HEK293T (cell line): ENCODE data around the gene NRP1.

Experiments used
- CTCF ChIA-PET: fragments of 350-600 bp; formaldehyde crosslinking; extraction: SDS; loops from one replicate; lab custom pipeline; 2021; ENCODE audit warnings: antibody characterized with exemption, inconsistent platforms; lab: Yijun Ruan, JAX
- POLR2A ChIA-PET: fragments of 350-600 bp; formaldehyde crosslinking; extraction: SDS; loops from one replicate; lab custom pipeline; 2020; ENCODE audit warnings: antibody characterized with exemption, inconsistent platforms; lab: Yijun Ruan, JAX
- DNase-seq: peaks from one replicate; pipeline ENCODE4 v3.0.0; 2012; ENCODE audit warnings: mixed read lengths; ENCODE audit errors: extremely low spot score
- ARNT ChIP-seq: fragments of 450-650 bp; IDR thresholded peaks from 2 replicates; pipeline ENCODE4 v1.6.1; 2017; ENCODE audit warnings: mild to moderate bottlenecking
- BHLHE40 ChIP-seq: fragments of 450-650 bp; IDR thresholded peaks from 2 replicates; pipeline ENCODE4 v1.6.1; 2016; ENCODE audit warnings: mild to moderate bottlenecking, moderate library complexity, borderline replicate concordance
- CTBP1 ChIP-seq: fragments of 450-650 bp; IDR thresholded peaks from 2 replicates; pipeline ENCODE4 v1.6.1; 2016; ENCODE audit warnings: borderline replicate concordance
- ELF4 ChIP-seq: fragments of 450-650 bp; IDR thresholded peaks from 2 replicates; pipeline ENCODE4 v1.6.1; 2017; ENCODE audit warnings: antibody characterized with exemption
- FOXA1 ChIP-seq: fragments of 450-650 bp; IDR thresholded peaks from 2 replicates; pipeline ENCODE4 v1.6.1; 2016; ENCODE audit warnings: mild to moderate bottlenecking
- FOXK2 ChIP-seq: fragments of 450-650 bp; IDR thresholded peaks from 2 replicates; pipeline ENCODE4 v1.6.1; 2016; ENCODE audit warnings: mild to moderate bottlenecking
- FOXM1 ChIP-seq: fragments of 450-650 bp; IDR thresholded peaks from 2 replicates; pipeline ENCODE4 v1.6.1; 2017; ENCODE audit warnings: mild to moderate bottlenecking, borderline replicate concordance
- HDGF ChIP-seq: fragments of 450-650 bp; IDR thresholded peaks from 2 replicates; pipeline ENCODE4 v1.6.1; 2017; ENCODE audit warnings: antibody characterized with exemption, borderline replicate concordance
- L3MBTL2 ChIP-seq: fragments of 450-650 bp; conservative IDR thresholded peaks from 2 replicates; pipeline ENCODE4 v1.6.1; 2016; ENCODE audit warnings: mild to moderate bottlenecking
- LEF1 ChIP-seq: fragments of 450-650 bp; IDR thresholded peaks from 2 replicates; pipeline ENCODE4 v1.6.1; 2017; ENCODE audit warnings: mild to moderate bottlenecking, borderline replicate concordance
- NFRKB ChIP-seq: fragments of 450-650 bp; IDR thresholded peaks from 2 replicates; pipeline ENCODE4 v1.6.1; 2016; ENCODE audit warnings: mild to moderate bottlenecking, moderate library complexity
- PKNOX1 ChIP-seq: fragments of 450-650 bp; IDR thresholded peaks from 2 replicates; pipeline ENCODE4 v1.6.1; 2016
- SP1 ChIP-seq: fragments of 450-650 bp; IDR thresholded peaks from 2 replicates; pipeline ENCODE4 v1.6.1; 2017
- SUZ12 ChIP-seq: fragments of 450-650 bp; IDR thresholded peaks from 2 replicates; pipeline ENCODE4 v1.6.1; 2016; ENCODE audit warnings: mild to moderate bottlenecking
- TARDBP ChIP-seq: fragments of 450-650 bp; IDR thresholded peaks from 2 replicates; pipeline ENCODE4 v1.6.1; 2016
- ZNF384 ChIP-seq: fragments of 450-650 bp; IDR thresholded peaks from 2 replicates; pipeline ENCODE4 v1.6.1; 2016

Gene NRP1

GRCh38 chr10:33240258-33240657 is 94.2 kb downstream of the NRP1 start:
- no peak for TF ChIP-seq SP1
- DNase-seq, result no peak
- ChIA-PET POLR2A (no interaction called here), CTCF (interaction anchor here (1.2 kb wide), 1 partner anchor 47 kb away, joined by 3 read pairs; no protein-coding TSS in a partner anchor)

- CTCF ChIA-PET, result no interaction called here
- DNase-seq, result no peak
- TF ChIP-seq SUZ12, result no peak
- TF ChIP-seq FOXA1, result no peak
- TF ChIP-seq SP1, result no peak
- no peak for TF ChIP-seq HDGF
- TF ChIP-seq LEF1, result no peak
- TF ChIP-seq NFRKB, result no peak
- TF ChIP-seq ELF4, result no peak
- TF ChIP-seq FOXK2, result no peak
- TF ChIP-seq L3MBTL2, result no peak
- no peak for TF ChIP-seq FOXM1
- no peak for TF ChIP-seq TARDBP
- no peak for TF ChIP-seq BHLHE40
- TF ChIP-seq CTBP1, result no peak
- POLR2A ChIA-PET, result no interaction called here
These were observed 95.2 kb downstream of the NRP1 start for GRCh38 chr10:33239257-33239656.

- ChIA-PET CTCF (no interaction called here), POLR2A (no interaction called here)
- no peak for TF ChIP-seq ZNF384
- no peak for TF ChIP-seq ELF4
- TF ChIP-seq ARNT, result no peak
- no peak for TF ChIP-seq HDGF
- no peak for TF ChIP-seq PKNOX1
- TF ChIP-seq NFRKB, result no peak
- no peak for TF ChIP-seq FOXA1
- TF ChIP-seq L3MBTL2, result no peak
- TF ChIP-seq LEF1, result no peak
- no peak for TF ChIP-seq FOXK2
- TF ChIP-seq BHLHE40, result no peak
- no peak for TF ChIP-seq FOXM1
- TF ChIP-seq CTBP1, result no peak
- no peak for DNase-seq
These were observed 95.8 kb downstream of the NRP1 start for GRCh38 chr10:33238643-33239042.

- ChIA-PET POLR2A (interaction anchor here (1.1 kb wide), 1 partner anchor 12 kb away, joined by 3 read pairs; no protein-coding TSS in a partner anchor), CTCF (no interaction called here)
- TF ChIP-seq CTBP1 (no peak), ZNF384 (no peak), L3MBTL2 (no peak), SP1 (no peak), BHLHE40 (no peak), SUZ12 (no peak), FOXA1 (no peak)
- DNase-seq, result no peak
These were observed 96.5 kb downstream of the NRP1 start for GRCh38 chr10:33237736-33238624.

GRCh38 chr10:33236916-33237315 is 97.6 kb downstream of the NRP1 start:
- no peak for DNase-seq
- POLR2A ChIA-PET, result interaction anchor here (1.1 kb wide), 1 partner anchor 13 kb away, joined by 3 read pairs; no protein-coding TSS in a partner anchor
- CTCF ChIA-PET, result no interaction called here
- TF ChIP-seq BHLHE40, result no peak
- TF ChIP-seq SP1, result no peak
- no peak for TF ChIP-seq ARNT
- no peak for TF ChIP-seq HDGF
- TF ChIP-seq ZNF384, result no peak
- no peak for TF ChIP-seq TARDBP
- TF ChIP-seq ELF4, result no peak
- TF ChIP-seq L3MBTL2, result no peak
- no peak for TF ChIP-seq PKNOX1
- no peak for TF ChIP-seq NFRKB
- TF ChIP-seq FOXK2, result no peak
- no peak for TF ChIP-seq SUZ12
- no peak for TF ChIP-seq LEF1
- TF ChIP-seq FOXA1, result no peak
- no peak for TF ChIP-seq FOXM1
- TF ChIP-seq CTBP1, result no peak

- DNase-seq, result no peak
- CTCF ChIA-PET, result no interaction called here
- TF ChIP-seq TARDBP, result no peak
- TF ChIP-seq FOXA1, result no peak
- no peak for TF ChIP-seq HDGF
- POLR2A ChIA-PET, result no interaction called here
These were observed 98.5 kb downstream of the NRP1 start for GRCh38 chr10:33235951-33236350.
